GM20000 (cell line): ENCODE data around the gene ATP5PO.

Experiments used
- DNase-seq: peaks from one replicate; pipeline ENCODE4 v3.0.0; 2012; ENCODE audit warnings: low spot score
- TF ChIP-seq, protein P1 (sequence below): IDR thresholded peaks from 2 replicates; pipeline ENCODE4 v1.5.1; 2012; ENCODE audit warnings: mild to moderate bottlenecking, control low read depth; ENCODE audit errors: extremely low read depth, missing control alignments

Gene ATP5PO

GRCh38 chr21:33924766-33925100 is 9.1 kb upstream of the ATP5PO start:
- DNase-seq, result no peak
- TF ChIP-seq, protein P1, sequence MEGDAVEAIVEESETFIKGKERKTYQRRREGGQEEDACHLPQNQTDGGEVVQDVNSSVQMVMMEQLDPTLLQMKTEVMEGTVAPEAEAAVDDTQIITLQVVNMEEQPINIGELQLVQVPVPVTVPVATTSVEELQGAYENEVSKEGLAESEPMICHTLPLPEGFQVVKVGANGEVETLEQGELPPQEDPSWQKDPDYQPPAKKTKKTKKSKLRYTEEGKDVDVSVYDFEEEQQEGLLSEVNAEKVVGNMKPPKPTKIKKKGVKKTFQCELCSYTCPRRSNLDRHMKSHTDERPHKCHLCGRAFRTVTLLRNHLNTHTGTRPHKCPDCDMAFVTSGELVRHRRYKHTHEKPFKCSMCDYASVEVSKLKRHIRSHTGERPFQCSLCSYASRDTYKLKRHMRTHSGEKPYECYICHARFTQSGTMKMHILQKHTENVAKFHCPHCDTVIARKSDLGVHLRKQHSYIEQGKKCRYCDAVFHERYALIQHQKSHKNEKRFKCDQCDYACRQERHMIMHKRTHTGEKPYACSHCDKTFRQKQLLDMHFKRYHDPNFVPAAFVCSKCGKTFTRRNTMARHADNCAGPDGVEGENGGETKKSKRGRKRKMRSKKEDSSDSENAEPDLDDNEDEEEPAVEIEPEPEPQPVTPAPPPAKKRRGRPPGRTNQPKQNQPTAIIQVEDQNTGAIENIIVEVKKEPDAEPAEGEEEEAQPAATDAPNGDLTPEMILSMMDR, result no peak

- TF ChIP-seq, protein P1, result peak; percentile 81
- peak; percentile 78 for DNase-seq
These were observed 8.6 kb upstream of the ATP5PO start for GRCh38 chr21:33924079-33924765.

- TF ChIP-seq, protein P1, result no peak
- no peak for DNase-seq
These were observed 1.8 kb upstream of the ATP5PO start for GRCh38 chr21:33917421-33917820.

- TF ChIP-seq, protein P1, result no peak
- no peak for DNase-seq
These were observed 580 bp upstream of the ATP5PO start for GRCh38 chr21:33916200-33916567.

DNA sequence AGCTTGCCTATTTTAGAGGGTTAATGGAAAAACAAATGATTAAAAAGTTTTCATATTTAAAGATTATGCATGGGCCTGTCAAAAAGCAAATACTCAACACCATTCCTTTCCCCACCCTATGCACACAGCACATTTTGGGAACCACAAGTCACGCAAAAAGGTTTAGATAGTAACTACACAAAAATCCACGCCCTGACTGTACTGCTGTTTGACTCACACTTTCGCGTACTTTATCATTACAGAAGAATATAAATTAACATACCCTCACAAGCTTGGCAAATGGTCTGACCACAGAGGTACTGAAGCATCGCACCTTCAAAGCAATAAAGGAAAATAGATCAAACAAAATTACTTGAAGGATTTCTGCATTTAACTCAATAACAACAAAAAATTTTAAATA is 1.4 kb downstream of the ATP5PO start:
- DNase-seq, result no peak
- TF ChIP-seq, protein P1, result no peak

DNA sequence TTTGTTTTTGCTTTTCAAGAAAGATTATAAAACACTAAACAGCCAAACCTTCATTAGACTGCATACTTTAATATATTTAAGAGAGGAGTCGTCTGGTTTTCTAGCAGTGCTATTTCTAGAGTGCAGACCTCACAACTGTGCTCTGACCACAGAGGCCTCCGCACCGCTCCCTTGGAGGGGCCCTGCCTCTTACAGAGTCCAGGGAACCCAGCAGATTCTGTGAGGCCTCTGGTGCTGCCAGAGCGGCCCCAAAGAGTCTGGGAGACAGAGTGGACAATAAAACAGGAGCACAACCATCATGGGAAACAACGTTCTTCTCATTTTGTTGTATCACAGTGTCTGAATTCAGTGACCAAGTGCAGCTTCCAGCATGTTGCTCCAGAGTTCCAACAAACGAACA is 5.8 kb downstream of the ATP5PO start:
- TF ChIP-seq, protein P1, result no peak
- no peak for DNase-seq

DNA sequence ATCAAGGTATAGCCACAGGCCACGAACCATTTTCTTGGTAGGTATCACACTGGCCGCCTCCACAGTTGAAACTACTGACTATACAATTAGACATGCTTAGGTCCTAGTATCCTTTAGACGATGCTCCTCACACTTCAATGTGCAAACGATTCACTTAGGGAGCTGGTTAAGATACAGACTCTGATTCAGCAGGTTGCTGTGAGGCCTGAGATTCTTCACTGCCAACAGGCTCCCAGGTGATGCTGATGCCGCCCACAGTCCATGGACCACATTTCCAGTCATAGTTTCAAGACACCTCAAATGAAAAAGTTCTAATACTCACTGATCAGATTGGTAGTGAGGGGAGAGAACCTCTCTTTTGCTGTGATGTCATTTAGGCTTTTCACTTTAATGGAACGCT is 6.8 kb downstream of the ATP5PO start:
- DNase-seq, result no peak
- TF ChIP-seq, protein P1, result no peak
